ENCODE data around the gene FANCC. TPM values are rescaled to one million over a fixed set of nuclear protein-coding genes. Genes with fewer than 3 reads are reported as not detected.

FANCC gene
- total and polyA plus RNA-seq, 2 of the 13 experiments (the other 11 are each of a cell fraction or from before 2014, with no cell fraction given) = 7.4 to 8.6 TPM

GRCh38 chr9:95076696-95077052, 240.8 kb downstream of the FANCC start:
- H4K20me1 ChIP-seq (ENCODE audit: insufficient read depth, low read length) = peaks cover 45% of the 10 kb centered on the region
- in situ Hi-C loops (cut with HindIII; ENCODE audit: extremely low pct_ligation_motif_present, low pct_unique_long_range_greater_than_20kb) (no loop called here), intact Hi-C loops (cut with micrococcal nuclease; ENCODE audit: unreplicated experiment) (no loop called here)
- ATAC-seq (no peak), DNase-seq (ENCODE audit: low spot score) (no peak), FAIRE-seq (no peak)
- ChIA-PET POLR2A (no interaction called here), CTCF (ENCODE audit: low intra/inter-chr PET ratio, low total read pairs) (no interaction called here)
- H3K4me3 ChIP-seq (replicated peaks in 1 of 3; ENCODE audit: insufficient read depth in 1 of 3, low read depth in 2 of 3, low read length in 3 of 3) = no peak overlapping the region
- H2AFZ ChIP-seq (ENCODE audit: low read length) = no peak overlapping the region
- no peak overlapping the region for H3K9ac ChIP-seq (ENCODE audit: insufficient read depth, low read depth, low read length)
- no peaks in the 10 kb centered on the region for H3K27me3 ChIP-seq (ENCODE audit: control insufficient read depth in 1 of 2, insufficient read depth in 2 of 2, low read length in 2 of 2)
- no peaks in the 10 kb centered on the region for H3K9me3 ChIP-seq (ENCODE audit: low read length)
- no peak overlapping the region for H3K4me2 ChIP-seq (ENCODE audit: low read depth, low read length)
- H3K4me1 ChIP-seq (ENCODE audit: insufficient read depth, low read length) = peaks cover 19% of the 10 kb centered on the region
- H3K36me3 ChIP-seq (replicated peaks in 1 of 2; ENCODE audit: control insufficient read depth in 1 of 2, insufficient read depth in 2 of 2, low read length in 2 of 2) = peaks cover 32 to 82% of the 10 kb centered on the region in 2 experiments
- no TSS peak for BruUV-seq (replicated peaks)
- no peak overlapping the region for H3K27ac ChIP-seq (ENCODE audit: extremely low read length, insufficient read depth, low read length)
- TF ChIP-seq ZEB1 (IDR thresholded peaks at IDR 0.05; ENCODE audit: insufficient replicate concordance, low read depth) = no peak
- TF ChIP-seq MLLT10 (CRISPR knock-in tag; IDR thresholded peaks at IDR 0.05) = no peak
- TF ChIP-seq, protein P1, sequence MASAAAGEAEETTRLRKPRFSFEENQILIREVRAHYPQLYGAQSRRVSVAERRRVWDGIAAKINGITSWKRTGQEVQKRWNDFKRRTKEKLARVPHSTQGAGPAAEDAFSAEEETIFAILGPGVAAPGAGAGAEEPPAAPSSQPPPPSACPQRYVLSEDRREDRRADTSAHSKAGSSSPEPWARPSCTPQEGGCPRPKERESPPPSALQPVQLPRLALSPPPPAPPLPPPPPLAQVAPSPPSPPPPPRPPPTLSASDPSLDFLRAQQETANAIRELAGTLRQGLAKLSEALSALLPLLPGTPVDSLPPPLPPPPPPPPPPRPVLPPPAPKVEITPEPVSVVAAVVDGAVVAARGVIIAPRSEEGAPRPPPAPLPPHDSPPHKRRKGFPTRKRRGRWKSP (CRISPR knock-in tag; IDR thresholded peaks at IDR 0.05) = no peak
- TF ChIP-seq, protein P2, sequence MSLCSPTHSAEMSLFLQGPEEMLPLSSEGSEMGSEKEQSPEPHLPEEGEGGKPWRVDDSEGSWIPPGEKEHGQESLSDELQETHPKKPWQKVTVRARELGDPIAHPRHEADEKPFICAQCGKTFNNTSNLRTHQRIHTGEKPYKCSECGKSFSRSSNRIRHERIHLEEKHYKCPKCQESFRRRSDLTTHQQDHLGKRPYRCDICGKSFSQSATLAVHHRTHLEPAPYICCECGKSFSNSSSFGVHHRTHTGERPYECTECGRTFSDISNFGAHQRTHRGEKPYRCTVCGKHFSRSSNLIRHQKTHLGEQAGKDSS (CRISPR knock-in tag; IDR thresholded peaks at IDR 0.05; ENCODE audit: borderline replicate concordance, low read depth) = no peak
- no peak for TF ChIP-seq ZNF207 (IDR thresholded peaks at IDR 0.05; ENCODE audit: borderline replicate concordance)
- no peak for TF ChIP-seq TBP (CRISPR knock-in tag; IDR thresholded peaks at IDR 0.05)
- no peak for TF ChIP-seq ZNF484 (CRISPR knock-in tag; IDR thresholded peaks at IDR 0.05; ENCODE audit: borderline replicate concordance, low read depth)
- TF ChIP-seq ZNF768 (CRISPR knock-in tag; IDR thresholded peaks at IDR 0.05) = no peak
- no peak for TF ChIP-seq CBX1 (IDR thresholded peaks at IDR 0.05; ENCODE audit: low read depth)
- no peak for TF ChIP-seq ZNF704 (CRISPR knock-in tag; IDR thresholded peaks at IDR 0.05; ENCODE audit: borderline replicate concordance)
- no peak for TF ChIP-seq FOXA3 (CRISPR knock-in tag; IDR thresholded peaks at IDR 0.05)
- no peak for TF ChIP-seq ZNF451 (CRISPR knock-in tag; IDR thresholded peaks at IDR 0.05)
- TF ChIP-seq ARNTL (CRISPR knock-in tag; IDR thresholded peaks at IDR 0.05) = no peak
- no peak for TF ChIP-seq DBP (CRISPR knock-in tag; IDR thresholded peaks at IDR 0.05; ENCODE audit: not compliant biosample characterization)
- WGBS (ENCODE audit: low lambda C conversion rate) = 85% methylated on average over 1 of the region's 1 CpG
- H3K79me2 ChIP-seq (ENCODE audit: insufficient read depth, low read length) = peaks cover 70% of the 10 kb centered on the region
